TTC549 (cell line): Measurements from ENCODE around the gene LYZL6.
"Not testable (repeated sequence)": the region's sequence is repeated elsewhere in the genome, so short reads cannot be mapped to it uniquely, and the experiment has no call there.

Source experiments
- FAIRE-seq: peaks from 2 replicates; lab custom pipeline; 2012; peaks lifted over from hg19 to GRCh38; lab: Jason Lieb, UNC

Gene LYZL6

DNA sequence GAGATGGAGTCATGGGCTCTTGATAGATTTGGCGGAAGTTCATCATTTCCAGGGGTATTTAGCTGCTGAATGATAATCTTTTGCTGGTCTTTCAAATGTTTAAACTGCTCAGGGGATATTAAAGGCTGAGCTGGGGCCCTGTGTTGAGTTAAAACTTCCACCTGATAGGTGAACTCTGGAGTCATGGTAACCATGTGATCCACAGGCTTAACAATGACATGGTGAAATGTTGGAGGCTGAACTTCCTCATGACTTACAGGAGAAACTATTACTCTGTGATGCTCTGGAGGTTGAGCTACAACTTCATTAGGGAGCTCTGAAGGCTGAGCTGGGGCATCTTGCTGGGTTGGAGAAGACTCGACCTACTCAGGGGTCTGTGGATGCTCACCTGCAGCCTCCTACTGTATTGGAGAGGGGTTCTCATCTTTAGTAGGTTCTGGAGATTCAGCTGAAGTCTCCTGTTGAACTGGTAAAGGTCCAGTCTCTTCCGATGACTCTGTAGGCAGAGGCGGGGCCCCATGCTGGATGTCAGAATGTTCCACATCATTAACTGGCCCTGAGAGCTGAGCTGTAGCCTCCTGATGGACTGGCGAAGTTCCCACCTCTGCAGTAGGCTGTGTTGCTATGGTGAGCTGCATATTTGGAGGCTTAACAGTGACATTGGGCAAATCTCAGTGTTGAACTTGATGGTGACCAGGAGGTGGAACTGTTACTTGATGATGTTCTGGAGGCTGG, 37.2 kb downstream of the LYZL6 start:
- FAIRE-seq, result no peak

- no peak for FAIRE-seq
Observed at GRCh38 chr17:35903451-35903850, 40.1 kb downstream of the LYZL6 start.

- FAIRE-seq, result no peak
Observed at GRCh38 chr17:35901631-35902175, 41.8 kb downstream of the LYZL6 start.

DNA sequence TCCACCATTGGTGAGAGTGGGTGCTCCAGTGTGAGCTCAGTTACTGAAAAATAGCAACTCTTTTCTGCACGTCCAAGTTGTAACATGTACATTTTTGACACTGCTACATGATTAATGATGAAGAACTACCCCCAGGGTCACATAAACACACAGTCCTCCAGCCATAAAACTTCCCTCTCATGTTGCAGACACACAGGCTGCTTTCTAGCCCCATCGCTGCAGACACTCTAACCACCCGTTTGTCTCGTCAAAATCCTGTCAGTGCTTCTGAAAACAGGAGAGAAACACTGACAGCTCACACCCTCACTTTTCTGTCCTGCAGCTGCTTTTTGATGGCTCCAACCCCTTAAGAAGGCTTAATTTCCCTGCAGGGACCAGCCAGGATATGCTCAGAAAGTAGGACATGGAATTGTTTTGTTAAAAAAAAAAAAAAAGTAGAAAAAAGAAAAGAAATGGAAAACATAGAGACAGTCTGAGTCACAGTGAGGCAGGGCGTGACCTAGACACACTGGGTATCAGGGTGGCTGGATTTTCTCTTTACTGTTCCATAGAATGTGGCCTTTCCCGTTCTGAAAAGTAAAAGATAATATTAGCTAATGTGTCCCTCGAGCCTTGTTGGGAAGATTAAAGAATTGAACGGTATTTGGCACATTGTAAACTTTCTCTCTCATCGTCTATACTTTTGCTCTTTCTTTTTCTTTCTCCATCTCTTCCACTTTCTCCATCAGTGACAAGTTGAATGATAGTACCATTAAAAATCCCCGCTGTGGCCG, 42.6 kb downstream of the LYZL6 start:
- no peak for FAIRE-seq

- FAIRE-seq, result no peak
Observed at GRCh38 chr17:35900280-35900679, 43.2 kb downstream of the LYZL6 start.

- no peak for FAIRE-seq
Observed at GRCh38 chr17:35898283-35899070, 45.0 kb downstream of the LYZL6 start.

DNA sequence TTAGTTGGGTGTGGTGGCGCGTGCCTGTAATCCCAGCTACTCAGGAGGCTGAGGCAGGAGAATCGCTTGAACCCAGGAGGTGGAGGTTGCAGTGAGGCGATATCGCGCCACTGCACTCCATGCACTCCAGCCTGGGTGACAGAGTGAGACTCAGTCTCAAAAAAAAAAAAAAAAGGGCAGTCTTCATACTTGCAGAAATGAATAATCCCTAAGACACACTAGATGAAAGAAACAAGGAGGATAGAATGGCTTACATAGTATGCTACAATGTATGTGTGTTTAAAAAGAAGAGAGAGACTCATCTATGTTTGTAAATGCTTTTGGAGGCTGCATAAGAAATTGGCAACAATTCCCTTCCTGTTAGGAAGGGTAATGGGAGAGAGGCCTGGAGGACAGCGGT, 45.7 kb downstream of the LYZL6 start:
- not testable (repeated sequence) for FAIRE-seq

DNA sequence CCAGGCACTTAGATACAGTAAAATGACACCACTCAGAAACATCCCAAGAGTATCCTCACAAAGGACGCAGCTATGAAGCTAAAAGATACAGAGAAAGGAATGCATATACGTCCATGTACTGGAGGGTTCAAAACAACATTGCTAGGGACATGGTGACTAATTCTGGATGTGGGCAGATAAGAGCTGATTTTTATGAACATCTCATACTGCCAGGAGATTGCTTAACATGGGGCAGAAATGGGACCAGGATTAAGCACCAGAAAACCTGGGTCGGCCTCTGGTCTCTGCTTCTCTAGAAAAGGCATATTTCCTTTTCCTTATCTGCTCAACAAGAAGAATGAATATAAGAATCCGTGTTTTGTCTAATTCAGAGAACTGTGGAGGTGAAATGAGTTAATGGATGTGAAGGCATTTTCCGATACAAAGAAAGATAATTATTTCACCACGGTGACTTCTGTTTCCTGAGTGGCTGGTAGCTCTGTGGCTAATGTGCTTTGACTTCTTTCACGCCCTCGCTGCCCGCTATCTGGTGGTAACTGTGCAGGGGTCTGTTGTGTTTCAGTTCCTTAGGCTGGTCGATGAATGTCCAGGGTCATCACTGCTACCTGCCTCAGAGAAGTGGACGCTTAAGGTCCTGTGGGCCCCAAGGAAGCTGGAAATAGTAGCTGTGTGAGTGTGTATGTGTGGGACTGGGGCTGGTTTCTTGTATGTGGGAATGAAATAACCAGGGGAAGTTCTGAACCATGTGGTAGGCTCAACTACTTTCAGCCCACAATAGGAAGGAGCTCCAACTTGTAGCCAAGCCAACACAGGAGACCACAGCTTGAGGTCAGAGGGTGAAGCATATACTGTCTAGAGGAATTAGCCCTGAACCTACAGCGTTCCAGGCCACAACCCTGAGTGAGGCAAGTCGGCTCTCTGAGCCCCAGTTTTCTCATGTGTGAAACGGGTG, 47.6 kb downstream of the LYZL6 start:
- FAIRE-seq, result no peak

- no peak for FAIRE-seq
Observed at GRCh38 chr17:35894206-35894605, 49.3 kb downstream of the LYZL6 start.

DNA sequence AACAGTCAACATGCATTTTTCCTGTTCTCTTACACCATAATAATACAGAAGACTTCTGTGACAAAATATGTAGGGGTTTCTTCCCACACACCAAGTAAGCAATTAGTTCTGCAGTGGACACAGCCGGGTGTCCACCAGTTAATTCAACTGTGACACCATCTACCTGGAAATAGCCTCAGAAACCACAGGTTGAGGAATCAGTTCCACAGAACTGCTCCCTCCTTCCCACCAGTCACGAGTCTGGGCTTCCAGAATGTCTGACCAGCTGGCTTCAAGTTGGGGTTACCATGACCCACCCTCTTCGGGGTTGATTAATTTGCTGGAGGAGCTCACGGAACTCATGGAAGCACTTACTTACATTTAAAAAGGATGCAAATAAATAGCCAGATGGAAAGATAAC, 49.8 kb downstream of the LYZL6 start:
- FAIRE-seq, result no peak

GRCh38 chr17:35892091-35893035, 51.1 kb downstream of the LYZL6 start:
- no peak for FAIRE-seq

GRCh38 chr17:35891269-35891668, 52.2 kb downstream of the LYZL6 start:
- no peak for FAIRE-seq

GRCh38 chr17:35890774-35891155, 52.7 kb downstream of the LYZL6 start:
- no peak for FAIRE-seq

GRCh38 chr17:35889818-35890773, 53.4 kb downstream of the LYZL6 start:
- no peak for FAIRE-seq

- FAIRE-seq, result no peak
Observed at GRCh38 chr17:35889241-35889640, 54.3 kb downstream of the LYZL6 start.
